ENCODE data around the gene BPIFB4.
"Not testable (repeated sequence)": the region's sequence is repeated elsewhere in the genome, so short reads cannot be mapped to it uniquely, and the experiment has no call there.

Gene BPIFB4

GRCh38 chr20:33122297-33122696 is 42.9 kb downstream of the BPIFB4 start:
- DNase-seq, result not testable (repeated sequence)

GRCh38 chr20:33124261-33124660 is 44.8 kb downstream of the BPIFB4 start:
- no peak for DNase-seq

GRCh38 chr20:33124994-33125393 is 45.6 kb downstream of the BPIFB4 start:
- DNase-seq, result no peak

- no peak for DNase-seq
Observed at GRCh38 chr20:33125983-33126382, 46.5 kb downstream of the BPIFB4 start.

GRCh38 chr20:33127422-33128097 is 48.1 kb downstream of the BPIFB4 start:
- DNase-seq, result no peak

GRCh38 chr20:33130568-33131061 is 51.2 kb downstream of the BPIFB4 start:
- no peak for DNase-seq

GRCh38 chr20:33131949-33132473 is 52.6 kb downstream of the BPIFB4 start:
- no peak for DNase-seq

GRCh38 chr20:33132513-33133372 is 53.3 kb downstream of the BPIFB4 start:
- no peak for DNase-seq

- no peak for DNase-seq
Observed at GRCh38 chr20:33133373-33133941, 54.0 kb downstream of the BPIFB4 start.

- no peak for DNase-seq
Observed at GRCh38 chr20:33137195-33137594, 57.8 kb downstream of the BPIFB4 start.

- DNase-seq, result no peak
Observed at GRCh38 chr20:33139467-33139866, 60.0 kb downstream of the BPIFB4 start.

- no peak for DNase-seq
Observed at GRCh38 chr20:33145521-33145920, 66.1 kb downstream of the BPIFB4 start.

GRCh38 chr20:33147299-33147698 is 67.9 kb downstream of the BPIFB4 start:
- no peak for DNase-seq

- DNase-seq, result no peak
Observed at GRCh38 chr20:33148040-33148439, 68.6 kb downstream of the BPIFB4 start.

- DNase-seq, result no peak
Observed at GRCh38 chr20:33154252-33154651, 74.8 kb downstream of the BPIFB4 start.

- DNase-seq, result no peak
Observed at GRCh38 chr20:33158637-33159385, 79.4 kb downstream of the BPIFB4 start.

GRCh38 chr20:33159713-33160112 is 80.3 kb downstream of the BPIFB4 start:
- DNase-seq, result no peak

GRCh38 chr20:33160681-33161080 is 81.2 kb downstream of the BPIFB4 start:
- DNase-seq, result no peak

Measured in T-helper 2 cell (primary cell).